Retinal pigment epithelial cell (primary cell): ENCODE data around the gene INPP5F.
A peak's percentile ranks its signal among the peaks of the same experiment; 100 is the strongest.

Experiments
- DNase-seq: peaks from one replicate; pipeline ENCODE4 v3.0.0-alpha.2; 2010; ENCODE audit warnings: low read depth
- H3K4me3 ChIP-seq: 2 replicates; pipeline ENCODE4 v1.5.1; 2011; ENCODE audit warnings: mild to moderate bottlenecking, low read length, control low read depth, moderate library complexity
- TF ChIP-seq, protein P1 (sequence below): conservative IDR thresholded peaks from 2 replicates; pipeline ENCODE4 v1.5.1; 2011; ENCODE audit warnings: low read depth, low read length, control low read depth, inconsistent platforms

Gene INPP5F

DNA sequence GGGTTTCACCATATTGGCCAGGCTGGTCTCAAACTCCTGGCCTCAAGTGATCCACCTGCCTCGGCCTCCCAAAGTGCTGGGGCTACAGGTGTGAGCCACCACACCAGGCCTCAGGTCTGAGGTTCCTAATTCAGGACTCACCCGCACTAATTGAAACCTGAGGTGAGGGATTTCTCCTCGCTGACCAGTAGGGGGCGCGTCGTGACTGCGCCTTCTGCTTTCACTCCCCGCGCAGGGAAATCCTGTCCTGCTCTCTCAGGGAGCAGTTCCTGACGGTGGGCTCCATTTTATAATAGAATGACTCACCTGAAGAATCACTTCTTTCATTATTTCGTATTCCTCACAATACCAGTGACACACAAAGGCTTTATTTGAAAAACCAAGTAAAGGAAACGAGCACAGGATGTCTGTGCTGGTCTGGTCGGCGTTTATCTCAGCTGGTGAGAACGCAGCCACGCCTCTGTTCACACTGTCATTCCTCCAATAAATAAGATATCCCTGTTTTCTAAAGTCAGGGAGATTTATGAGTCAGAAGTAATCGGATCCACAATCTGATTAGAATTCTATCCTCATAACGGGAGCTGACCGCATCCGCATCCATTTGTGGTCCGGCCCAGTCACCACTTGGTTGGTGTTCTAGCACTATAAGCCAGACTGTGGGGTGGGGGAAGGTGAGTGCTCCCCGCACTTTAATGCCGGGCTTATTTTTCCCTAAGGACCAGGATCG is 39.2 kb upstream of the INPP5F start:
- peak; percentile 62 for DNase-seq
- TF ChIP-seq, protein P1, sequence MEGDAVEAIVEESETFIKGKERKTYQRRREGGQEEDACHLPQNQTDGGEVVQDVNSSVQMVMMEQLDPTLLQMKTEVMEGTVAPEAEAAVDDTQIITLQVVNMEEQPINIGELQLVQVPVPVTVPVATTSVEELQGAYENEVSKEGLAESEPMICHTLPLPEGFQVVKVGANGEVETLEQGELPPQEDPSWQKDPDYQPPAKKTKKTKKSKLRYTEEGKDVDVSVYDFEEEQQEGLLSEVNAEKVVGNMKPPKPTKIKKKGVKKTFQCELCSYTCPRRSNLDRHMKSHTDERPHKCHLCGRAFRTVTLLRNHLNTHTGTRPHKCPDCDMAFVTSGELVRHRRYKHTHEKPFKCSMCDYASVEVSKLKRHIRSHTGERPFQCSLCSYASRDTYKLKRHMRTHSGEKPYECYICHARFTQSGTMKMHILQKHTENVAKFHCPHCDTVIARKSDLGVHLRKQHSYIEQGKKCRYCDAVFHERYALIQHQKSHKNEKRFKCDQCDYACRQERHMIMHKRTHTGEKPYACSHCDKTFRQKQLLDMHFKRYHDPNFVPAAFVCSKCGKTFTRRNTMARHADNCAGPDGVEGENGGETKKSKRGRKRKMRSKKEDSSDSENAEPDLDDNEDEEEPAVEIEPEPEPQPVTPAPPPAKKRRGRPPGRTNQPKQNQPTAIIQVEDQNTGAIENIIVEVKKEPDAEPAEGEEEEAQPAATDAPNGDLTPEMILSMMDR: peak; percentile 88
- peak overlapping the region; percentile 46 for H3K4me3 ChIP-seq

DNA sequence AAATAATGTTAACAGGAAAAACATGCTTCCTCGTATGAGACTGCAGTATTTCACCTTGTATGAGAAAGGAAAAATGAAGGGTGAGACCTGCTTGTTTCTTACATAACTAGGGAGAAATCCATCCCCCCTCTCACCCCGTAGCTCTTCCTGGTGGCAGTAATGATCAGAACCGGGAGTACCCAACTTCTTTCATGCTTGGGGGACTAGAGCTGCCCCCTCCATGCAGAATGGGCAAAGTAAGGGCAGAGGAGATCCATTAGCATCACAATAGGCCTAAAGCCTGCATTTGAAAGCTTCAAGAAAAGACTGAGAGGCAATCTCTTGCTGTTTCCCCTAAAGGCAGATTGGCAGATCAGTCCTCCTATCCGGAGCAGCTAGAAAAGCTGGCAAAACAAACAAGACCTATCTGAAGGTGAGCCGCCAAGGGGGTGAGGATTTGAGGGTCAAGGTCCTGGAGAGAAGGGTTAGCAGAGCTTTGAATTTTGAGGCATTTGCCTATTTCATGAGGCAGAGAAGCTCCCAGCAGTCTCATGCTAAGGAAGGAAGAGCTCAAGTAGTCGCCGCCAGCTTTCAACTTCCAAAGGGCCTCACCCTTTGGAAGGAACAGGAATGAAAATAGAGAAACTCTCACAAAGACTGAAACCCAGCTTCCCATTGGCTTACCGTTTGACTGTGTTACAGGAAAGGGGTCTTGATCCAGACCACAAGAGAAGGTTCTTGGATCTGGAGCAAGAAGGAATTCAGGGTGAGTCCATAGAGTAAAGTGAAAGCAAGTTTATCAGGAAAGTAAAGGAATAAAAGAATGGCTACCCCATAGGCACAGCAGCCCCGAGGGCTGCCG is 38.4 kb upstream of the INPP5F start:
- peak overlapping the region; percentile 46 for H3K4me3 ChIP-seq
- TF ChIP-seq, protein P1: no peak
- no peak for DNase-seq

DNA sequence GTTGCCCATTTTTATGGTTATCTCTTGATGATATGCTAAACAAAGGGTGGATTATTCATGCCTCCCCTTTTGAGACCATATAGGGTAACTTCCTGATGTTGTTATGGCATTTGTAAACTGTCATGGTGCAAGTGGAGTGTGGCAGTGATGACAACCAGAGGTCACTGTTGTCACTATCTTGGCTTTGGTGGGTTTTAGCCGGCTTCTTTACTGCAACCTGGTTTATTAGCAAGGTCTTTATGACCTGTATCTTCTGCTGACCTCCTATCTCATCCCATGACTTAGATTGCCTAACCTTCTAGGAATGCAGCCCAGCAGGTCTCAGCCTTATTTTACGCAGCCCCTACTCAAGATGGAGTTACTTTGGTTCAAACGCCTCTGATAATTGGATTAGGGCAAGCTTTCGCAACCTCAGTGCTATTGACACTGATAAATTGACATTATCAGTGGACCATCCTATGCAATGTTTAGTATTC is 37.8 kb upstream of the INPP5F start:
- DNase-seq: no peak
- TF ChIP-seq, protein P1: no peak
- no peak overlapping the region for H3K4me3 ChIP-seq

DNA sequence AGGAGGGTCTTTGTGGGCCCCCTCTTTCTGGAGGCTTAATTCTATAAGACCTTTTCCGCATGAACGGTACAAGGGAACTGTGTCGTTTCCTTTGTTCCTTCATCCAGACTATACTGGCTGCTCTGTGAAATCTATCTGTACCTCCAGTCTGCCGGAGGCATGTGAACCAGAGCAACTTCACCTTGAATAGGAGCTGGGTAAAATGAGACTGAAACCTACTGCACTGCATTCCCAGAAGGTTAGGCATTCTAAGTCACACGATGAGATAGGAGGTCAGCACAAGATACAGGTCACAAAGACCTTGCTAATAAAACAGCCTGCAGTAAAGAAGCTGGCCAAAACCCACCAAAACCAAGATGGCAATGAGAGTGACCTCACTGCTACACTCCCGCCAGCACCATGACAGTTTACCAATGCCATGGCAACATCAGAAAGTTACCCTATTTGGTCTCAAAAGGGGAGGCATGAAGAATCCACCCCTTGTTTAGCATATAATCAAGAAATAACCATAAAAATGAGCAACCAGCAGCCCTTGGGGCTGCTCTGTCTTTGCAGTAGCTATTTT is 36.8 kb upstream of the INPP5F start:
- TF ChIP-seq, protein P1: no peak
- no peak overlapping the region for H3K4me3 ChIP-seq
- DNase-seq: no peak

DNA sequence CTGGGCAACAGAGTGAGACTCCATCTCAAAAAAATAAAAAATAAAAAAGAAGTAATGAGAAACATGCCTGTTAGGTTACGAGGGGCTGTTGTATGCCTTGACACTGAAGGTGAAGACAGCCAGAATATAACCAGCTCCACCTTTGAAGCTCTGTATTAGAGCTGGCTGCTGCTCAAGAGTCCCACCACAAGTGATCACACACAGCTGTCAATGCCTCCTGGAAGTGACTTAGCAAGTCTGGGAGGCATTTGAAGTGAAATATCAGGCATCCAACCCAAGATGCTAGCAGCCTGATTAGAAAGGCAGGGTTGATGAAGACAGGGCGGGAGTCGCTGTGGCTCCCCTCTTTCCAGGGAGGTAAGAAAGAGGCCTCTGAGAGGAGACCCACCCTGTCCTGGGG is 34.1 kb upstream of the INPP5F start:
- DNase-seq: no peak
- no peak overlapping the region for H3K4me3 ChIP-seq
- TF ChIP-seq, protein P1: no peak

DNA sequence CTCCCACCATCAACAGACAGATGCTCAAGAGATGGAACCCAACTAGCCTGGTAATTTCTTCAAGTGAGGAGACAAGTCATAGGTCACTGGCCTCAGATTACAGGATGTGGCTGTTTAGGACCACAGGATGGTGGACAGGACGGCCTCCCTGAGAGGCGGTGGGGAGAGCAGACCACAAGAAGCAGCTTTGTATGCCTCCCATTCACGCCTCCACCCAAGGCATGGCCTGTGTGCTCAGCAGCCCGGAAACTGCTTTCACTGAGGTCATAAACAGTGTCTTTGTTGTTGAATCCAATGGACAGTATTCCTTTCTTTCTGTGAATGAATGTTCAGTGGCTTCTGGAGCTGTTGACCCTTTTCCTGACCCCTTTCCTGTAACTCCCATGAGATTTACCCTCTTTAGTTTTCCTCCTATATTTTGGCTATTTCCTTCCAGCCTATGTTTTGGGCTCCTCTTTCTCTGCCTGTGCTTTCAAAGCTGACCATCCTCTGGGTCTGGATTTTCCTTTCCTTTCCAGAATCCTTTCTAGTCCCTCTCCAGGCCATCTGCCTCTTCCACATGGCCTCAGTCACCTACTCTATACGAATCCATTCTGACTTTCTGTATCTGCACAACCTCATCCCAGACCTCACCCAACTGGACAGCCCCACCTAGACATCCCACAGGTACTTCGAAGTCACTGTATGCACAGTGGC is 32.4 kb upstream of the INPP5F start:
- DNase-seq: no peak
- no peak overlapping the region for H3K4me3 ChIP-seq
- TF ChIP-seq, protein P1: no peak
